NCI-H2196 treated with DMSO at 0.1 percent for 48 hours (cell line): ENCODE data around the gene CFDP1.
A peak's percentile ranks its signal among the peaks of the same experiment; 100 is the strongest.
"Not testable (repeated sequence)": the region's sequence is repeated elsewhere in the genome, so short reads cannot be mapped to it uniquely, and the experiment has no call there.

Experiments
- DNase-seq: peaks from one replicate; lab custom pipeline; 2025; ENCODE audit not compliant: unreplicated experiment; lab: John Stamatoyannopoulos, UW

The CFDP1 gene

DNA sequence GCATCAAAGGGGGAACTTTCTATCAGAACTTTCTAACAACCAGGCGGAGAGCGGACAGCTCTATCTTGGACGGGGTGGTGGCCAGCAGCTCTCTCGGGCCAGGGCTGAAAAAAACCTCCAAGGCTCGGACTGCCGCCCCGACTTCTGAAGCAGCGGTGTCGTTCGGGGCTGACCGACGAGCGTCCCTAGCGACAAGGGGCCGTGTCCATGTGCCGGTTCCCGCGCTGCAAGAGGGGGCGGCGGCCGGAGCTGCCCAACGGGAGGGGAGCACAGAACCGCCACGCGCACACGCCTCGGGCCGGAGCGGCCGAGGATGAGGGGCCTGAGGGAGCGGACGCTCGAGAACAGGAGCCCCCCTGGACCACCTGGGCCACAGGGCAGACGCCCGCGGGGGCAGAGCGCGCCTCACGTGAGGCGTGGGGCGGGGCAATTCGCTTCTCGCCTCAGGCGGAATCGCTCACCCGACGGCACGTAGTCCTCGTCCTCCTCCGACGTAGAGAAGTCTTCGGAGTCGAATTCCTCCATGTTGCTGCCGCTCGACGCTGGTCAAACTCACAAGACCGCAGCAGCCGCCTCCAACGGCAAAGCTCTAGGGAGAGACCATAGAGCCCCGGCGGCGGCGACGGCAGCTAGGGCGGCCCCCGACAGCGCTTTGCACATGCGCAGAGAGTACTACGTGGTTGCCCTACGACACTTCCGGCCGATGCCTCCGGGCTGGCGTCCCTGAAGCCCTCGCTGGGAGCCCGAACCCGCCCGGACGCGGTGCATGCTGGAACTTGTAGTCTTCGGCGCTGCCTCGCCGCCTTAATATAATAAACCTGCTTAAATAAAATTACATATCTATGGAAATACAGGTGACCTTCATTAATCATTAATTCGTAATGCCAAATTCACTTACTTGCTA lies at the start of gene CFDP1:
Gene CFDP1 (minus strand): TSS at position 676 of the 904 bp plus-strand sequence. CDS start 151 bp downstream, at position 525.
- peak; percentile 67 for DNase-seq

DNA sequence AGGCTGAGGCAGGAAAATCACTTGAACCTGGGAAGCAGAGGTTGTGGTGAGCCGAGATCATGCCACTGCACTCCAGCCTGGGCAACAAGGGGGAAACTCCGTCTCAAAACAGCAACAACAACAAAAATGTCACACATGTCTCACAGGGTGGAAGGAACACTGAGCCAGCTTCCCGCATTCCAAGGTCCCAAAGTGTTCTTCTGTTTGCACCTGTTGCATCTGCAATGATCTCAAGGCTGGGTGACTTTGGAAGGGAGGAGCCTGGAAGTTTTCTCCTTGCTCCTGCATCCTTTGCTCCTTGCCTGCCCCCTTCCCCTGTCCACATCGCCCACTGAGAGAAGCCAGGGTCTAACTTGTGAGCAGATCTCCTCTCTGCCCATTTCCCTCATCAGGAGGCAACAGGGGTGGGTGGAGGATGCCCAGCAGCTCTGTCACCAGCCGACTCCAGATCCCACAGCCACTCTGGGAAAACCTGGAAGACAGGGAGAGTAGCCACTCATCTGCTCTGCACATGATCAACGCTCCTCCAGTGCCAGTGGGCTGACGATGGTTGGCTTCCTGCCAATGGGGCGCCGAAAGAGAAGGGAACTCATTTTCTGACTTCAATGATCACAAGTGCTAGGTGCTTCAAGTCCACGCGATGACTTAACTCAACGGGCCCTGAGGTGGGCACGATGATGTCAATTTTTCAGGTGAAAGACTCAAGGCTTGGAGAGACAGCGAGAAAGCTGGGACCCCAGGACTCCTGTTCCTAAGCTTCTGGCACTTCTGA lies 49.3 kb upstream of the CFDP1 start:
- DNase-seq: no peak

DNA sequence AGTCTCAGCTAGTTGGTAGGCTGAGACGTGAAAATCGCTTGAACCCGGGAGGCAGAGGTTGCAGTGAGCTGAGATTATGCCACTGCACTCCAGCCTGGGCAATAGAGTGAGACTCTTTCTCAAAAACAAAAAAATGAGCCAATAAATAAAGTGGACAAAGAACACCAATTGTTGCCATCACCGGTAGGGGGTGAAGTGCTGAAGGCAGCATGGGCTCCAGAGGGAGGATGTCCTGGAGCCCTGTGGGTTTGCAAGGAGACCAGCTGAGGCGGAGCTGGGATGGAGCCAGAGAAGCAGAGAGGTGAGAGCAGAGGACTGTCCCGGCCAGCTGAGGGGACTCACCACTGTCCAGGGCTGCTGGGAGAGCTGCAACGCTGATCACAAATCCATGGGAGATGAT lies 48.2 kb upstream of the CFDP1 start:
- DNase-seq: no peak

DNA sequence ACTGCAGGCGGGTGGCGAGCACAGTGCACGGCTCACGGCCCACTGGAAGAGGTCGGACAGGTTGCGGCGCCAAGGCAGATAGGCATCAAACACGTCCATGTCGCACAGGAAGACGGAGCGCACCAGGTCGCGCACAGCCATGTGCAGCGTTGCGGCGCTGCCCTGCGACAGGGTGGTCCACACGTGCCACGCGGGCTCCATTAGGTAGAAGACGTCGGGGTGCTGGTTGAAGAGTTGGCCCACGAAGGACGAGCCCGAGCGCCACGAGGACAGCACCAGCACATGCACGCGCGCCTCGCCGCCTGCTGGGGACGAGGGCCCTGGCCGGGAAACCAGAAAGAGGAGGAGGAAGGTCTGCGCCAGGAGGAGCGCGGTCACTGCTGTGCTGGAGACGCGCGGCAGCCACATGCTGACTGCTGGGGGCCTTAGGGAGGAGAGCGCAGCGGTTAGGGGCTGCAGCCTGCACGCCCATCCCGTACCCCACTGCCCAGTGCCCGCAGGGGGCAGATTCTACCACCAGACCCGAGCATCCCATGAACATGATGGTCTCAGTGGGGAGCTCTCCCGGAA lies 46.2 kb upstream of the CFDP1 start:
- no peak for DNase-seq

DNA sequence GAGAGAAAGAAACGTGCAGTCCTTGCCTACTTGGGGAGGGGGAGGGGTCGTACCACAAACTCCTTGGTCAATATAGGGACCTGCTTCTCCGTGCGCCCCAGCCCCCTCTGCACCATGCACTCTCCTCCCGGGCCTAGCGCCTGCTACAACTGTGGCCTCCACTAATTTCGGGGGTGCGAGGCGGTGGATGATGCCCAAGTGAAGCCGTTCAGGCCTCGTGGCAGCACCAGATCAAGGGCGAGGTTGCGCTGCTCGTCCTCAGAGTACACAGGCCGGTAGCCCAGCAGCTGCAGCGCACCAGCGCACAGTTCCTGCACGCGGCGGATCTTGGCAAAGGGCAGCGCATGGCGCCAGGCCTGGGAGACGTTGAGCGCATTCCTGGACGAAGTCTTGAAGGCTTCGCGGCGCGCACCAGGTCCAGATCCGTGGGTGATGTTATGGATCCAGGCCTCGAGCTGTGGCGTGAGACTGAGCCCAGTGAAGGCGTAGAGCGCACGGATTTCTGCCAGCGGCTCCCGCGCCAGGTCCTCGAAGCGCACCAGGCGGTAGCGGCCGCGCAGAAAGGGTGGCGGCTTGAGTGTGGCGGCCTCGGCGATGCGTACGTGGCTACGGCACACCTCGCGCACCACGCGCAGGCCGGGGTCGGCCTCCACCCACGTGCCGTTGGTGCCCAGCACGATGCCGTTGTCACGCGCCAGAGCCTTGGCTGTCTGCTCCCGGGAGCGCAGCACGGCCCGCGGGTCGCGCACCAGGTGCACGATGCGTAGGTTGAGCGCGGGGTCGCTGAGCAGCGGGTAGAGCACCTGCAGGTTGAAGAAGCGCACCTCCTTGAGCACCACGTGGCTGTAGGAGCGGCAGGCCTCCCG lies 45.4 kb upstream of the CFDP1 start:
- DNase-seq: no peak

DNA sequence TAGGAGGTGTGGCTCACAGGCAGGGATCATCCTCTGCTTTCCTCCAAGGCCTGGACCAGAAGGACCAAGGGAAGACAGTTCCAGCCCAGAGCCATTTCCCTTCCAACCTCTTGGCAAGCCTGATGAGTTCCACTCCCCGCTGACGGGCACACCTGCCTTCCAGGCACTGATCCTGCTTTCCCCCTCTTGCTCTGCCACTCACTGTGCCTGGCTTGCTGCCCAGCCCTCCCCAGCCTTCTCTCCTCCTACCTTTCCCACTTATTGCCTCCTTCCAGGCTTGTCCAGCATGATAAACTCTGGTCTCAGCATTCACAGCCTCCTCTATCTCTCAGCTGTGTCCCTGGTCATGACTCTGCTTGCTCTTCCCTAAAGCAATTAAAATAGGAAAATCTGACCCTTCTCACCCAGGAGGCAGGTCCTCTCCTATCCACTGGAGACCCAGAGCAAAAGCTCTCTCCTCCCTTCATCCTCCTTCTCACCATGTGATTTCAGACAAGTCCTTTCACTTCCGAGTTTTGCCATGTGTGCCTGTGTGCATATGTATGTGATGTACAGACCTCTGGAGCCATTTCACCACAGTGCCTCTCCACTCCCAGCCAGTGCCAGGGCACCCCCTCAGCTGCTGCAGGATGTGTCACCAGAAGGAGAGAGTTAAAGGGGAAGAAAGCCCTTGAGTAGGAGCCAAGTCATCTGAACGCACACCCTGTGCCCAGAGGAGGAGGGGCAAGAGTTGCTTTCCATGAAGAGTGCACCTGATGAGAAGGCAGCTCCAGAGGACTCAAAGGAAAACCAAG lies 44.6 kb upstream of the CFDP1 start:
- DNase-seq: peak; percentile 6

DNA sequence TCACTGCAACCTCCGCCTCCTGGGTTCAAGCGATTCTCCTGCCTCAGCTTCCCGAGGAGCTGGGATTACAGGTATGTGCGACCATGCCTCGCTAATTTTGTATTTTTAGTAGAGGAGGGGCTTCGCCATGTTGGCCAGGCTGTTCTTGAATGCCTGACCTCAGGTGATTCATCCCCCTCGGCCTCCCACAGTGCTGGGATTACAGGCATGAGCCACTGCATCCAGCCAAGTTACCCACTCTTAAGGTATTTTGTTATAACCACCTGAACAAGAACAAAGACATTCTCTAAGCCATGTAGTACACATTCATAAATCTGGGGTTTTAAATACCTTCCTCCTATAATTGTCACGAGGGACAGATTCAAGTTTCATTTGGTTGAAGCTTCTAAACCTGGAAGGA lies 43.5 kb upstream of the CFDP1 start:
- DNase-seq: no peak

DNA sequence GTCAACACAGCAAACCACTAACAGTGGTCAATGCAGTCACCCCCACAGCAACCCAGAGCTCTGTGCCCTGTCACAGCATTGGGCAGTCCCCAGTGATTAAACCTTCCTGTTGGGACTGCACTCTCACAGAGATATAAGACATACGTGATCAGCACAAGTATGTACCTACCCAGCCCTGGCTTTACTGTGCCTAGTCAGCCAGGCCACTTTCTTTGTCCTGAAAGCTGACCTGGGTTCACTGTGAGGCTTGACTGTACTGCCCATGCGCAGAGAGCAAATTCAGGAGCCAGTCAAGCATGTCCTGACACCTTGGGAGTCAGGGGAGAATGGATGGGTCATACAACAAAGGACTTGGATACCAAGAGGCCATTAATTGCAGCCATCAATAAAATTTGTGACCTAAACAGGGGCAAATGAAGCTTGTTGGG lies 42.1 kb upstream of the CFDP1 start:
- no peak for DNase-seq

DNA sequence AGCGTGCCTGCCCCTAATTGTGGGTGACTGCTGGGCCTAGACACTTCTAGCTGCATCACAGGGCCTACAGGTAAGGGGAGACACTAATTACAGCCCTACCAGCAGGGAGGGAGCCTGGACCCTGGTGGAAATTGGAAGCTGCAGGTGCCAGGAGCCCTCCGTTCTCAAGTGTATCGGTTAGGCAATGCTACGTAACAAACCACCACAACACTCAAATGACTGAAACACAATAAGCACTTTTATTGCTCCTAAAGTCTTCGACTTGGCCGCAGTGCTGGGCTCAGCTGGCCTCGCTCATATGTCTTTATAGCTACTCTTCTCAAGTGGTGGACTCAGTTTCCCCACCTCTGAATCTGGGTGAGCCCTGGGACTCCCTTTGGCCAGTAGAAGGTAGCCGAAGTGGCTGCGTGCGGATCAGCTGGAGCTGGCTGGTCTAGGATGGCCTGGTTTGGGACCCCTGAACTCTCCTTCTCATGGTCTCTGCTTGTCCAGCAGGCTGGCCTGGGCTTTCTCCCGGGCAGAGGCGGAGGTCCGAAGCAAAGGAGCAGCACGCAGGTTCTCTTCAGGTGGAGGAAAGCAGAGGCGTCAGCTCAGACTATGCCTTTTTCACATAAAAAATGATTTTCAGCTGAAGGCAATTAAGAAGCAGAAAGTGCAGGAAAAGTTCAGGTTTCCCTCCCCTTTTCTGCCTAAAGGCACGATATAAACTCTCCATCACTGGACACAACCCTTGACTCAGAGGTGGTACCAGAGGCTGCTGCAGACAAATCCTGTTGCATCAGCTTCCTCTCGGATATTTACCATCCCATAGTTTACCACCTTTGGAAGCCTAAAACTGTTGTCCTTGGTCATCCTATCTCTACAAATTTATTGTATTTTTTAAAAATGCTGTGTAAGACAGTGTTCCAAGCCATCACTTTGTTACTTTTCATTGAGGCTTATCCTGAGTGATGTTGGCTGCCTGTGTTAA lies 39.9 kb upstream of the CFDP1 start:
- no peak for DNase-seq

DNA sequence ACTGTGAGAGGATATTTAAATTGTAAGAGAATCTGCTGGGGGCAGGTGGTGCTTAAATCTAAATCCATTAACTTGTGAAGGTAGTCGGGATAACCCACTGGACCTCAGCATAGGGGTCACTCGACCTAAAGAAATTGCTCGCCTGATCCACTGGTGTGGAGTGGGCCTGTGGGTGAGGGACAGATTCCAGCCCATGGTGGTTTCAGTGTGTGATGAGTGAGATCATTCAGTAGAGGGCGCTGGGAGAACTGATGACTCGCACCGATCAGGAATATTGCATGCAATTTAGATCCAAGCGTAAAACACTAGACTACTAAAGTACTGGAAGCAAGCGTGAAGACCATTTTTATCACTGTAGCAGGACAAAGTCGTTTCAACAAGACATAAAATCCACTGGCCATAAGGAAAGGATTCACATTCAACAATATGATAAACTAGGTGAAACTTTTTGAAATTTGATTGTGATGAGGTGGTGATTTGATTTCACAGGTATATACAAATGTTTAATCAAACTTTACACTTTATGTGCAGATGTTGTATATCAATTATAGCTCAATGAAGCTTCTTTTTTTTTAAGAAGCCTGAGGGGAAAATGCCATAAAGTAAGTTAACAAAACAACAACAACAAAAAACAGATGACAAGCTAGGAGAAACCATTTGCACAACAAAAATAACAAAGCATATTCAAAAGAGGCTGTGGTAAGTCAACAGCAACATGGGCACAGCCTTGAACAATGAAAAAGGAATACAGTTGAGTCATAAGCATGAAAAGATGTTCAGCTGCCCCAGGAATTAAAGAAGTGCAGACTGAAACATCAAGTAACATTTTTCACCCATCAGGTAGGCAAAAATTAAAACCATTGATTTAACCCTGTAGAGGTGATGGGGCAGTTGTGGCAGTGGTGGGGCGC lies 38.7 kb upstream of the CFDP1 start:
- DNase-seq: no peak

DNA sequence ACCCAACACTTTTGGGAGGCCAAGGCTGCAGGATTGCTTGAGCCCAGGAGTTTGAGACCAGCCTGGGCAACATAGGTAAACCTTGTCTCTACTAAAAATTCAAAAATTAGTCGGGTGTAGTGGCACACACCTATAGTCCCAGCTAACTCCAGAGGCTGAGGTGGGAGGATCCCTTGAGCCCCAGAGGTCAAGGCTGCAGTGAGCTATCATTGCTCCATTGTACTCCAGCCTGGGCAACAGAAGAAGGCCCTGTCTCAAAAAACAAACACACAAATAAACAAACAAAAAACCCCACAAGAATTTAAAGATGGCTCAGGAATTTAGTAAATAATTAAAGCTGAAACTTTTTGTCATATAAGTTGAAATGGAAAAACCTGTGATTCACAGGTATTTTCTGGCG lies 33.5 kb upstream of the CFDP1 start:
- DNase-seq: no peak

DNA sequence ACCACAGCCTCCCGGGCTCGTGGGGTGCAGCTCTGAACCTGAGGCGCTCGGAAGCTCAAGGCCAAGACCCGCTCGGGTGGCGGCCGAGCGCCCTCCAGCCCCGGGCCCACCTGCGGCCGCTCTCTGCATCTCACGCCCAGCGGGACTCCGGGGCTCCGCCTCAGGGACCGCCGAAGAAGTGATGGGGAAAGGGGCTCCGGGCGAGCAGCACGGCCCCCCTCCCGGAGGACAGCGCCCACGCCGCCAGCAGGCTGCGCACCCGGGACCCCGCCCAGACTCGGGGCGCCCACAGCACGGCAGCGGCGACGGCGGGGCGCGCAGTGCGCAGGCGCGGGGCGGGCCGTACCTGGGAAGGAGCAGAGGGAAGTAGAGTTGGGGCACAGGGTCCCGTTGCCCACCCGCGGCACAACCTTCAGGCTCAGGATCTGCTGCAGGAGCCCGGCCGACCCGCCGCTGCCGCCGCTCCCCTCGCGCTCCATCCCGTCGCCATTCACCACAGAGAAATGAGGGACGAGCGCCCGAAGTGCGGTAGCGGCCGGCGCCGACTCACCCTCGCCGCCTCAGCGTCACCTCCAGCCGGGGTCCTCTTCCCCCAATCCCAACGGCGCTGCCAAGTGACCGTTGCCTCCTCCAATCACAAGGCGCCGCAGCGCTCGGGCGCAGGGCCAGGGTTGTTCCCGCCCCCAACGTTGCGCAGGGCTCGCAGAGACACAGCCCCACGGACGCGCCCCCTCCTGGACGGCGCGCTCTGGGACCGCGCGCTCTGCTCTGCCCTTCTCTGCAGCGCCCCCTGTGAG lies 31.0 kb upstream of the CFDP1 start, which contains the start of gene TMEM170A:
Gene TMEM170A (minus strand): TSS at position 568 of the 797 bp plus-strand sequence. CDS start 89 bp downstream, at position 479.
- DNase-seq: peak; percentile 71

DNA sequence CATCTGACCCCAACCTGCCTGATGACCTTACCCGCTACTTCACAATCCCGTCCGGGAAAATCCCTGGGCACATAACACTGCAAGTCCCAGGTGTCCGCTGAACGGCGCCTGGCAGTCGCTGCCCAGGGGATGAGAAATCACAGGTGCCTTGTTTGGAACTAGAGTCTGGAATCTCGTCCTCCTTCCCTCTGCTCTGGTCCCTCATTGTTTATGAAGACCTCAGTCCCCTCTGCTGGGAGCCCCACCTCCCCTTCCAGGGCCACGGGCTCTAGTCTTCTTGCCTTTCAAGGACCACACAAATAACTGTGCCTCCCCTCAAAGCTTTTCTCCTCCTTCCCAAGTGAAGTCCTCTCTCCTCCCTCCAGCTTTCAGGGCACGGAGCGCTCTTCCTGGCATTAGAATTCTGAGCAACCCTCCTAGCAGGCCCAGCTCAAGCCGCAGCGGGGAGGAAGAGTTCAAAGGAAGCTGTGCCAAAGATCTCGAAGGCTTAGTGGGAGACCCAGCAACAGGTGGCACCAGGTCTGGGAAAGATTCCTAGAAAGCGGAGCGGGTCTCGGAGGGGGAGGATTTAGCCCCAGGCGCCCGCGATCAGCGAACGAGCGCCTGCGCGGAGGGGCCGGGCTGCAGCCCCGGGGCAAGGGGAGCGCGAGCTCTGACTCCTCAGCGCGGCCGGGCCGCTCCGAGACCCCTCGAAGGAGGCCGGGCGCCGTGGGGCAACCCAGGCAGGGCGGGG lies 30.3 kb upstream of the CFDP1 start:
- DNase-seq: not testable (repeated sequence)

DNA sequence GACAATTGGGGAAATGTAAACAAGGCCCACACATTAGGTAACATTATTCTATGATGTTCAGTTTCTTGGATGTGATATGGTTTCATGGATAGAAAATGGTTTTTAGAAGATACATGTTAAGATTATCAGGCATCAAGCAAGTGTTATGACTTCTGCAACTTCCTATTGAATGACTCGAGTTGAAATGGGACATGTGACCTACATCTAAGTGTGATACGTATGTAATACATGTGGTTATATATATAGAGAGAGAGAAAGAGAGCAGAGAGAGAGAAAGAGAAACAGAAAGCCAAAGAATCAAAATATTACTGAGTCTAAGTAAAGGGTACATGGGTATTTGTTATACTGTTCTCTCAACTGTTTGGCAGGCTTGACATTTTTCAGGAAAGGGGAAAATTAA lies 29.5 kb upstream of the CFDP1 start:
- DNase-seq: no peak

DNA sequence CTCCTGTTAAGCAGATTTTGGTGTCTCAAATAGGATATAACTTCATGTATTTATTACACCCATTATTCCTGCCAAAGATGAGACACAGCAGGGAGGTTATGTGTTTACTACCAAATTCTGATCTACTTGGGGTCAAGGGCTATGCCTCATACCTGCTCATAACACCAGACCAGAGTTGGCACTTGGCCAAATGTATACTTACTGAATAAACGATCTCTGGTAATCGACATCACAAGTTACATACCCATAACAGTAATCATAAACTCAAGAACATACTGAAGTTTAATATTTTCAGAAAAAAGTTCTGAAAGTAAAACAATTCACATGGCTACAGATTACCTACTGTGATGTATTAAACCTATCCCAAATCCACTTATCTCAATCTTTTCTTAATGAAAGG lies 28.3 kb upstream of the CFDP1 start:
- no peak for DNase-seq

DNA sequence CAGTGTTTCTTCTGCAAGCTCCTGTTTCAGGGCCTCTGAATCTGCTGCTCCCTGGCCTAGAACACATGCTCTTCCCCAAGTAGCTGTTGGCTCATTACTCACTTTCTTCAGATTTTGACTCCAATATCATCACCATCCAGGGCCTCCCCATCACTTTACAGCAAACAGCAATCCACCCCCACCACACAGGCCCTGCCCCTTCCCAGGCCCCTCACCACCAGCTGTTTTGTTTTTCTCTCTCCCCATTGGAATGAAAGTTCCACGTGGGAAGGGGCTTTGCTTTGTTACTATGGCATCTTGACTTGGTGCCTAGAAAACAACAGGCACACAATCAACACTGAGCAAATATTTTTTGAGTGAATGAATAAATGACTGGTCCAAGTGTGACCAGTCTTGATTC lies 27.1 kb upstream of the CFDP1 start:
- no peak for DNase-seq
